ENCODE results near the gene RGS3. TPM values are rescaled to one million over a fixed set of nuclear protein-coding genes. Genes with fewer than 3 reads are reported as not detected.

Gene RGS3
- total and polyA plus RNA-seq, 2 of the 13 experiments (the other 11 are each of a cell fraction or from before 2014, with no cell fraction given) = 17.1 to 28.8 TPM

GRCh38 chr9:113609562-113610318 lies 146.2 kb downstream of the RGS3 start (continued):
- TF ChIP-seq ATF6 (CRISPR knock-in tag; conservative IDR thresholded peaks at IDR 0.05) = no peak
- TF ChIP-seq MXD1 (CRISPR knock-in tag; IDR thresholded peaks at IDR 0.05) = no peak
- TF ChIP-seq ZNF672 (CRISPR knock-in tag; IDR thresholded peaks at IDR 0.05) = no peak
- TF ChIP-seq ZBTB39 (CRISPR knock-in tag; IDR thresholded peaks at IDR 0.05) = no peak
- peak; percentile 84 for TF ChIP-seq GATAD2A (CRISPR knock-in tag; IDR thresholded peaks at IDR 0.05)
- TF ChIP-seq SNRNP70 (IDR thresholded peaks at IDR 0.05; ENCODE audit: low read depth, low read length) = no peak
- TF ChIP-seq PHB2 (IDR thresholded peaks at IDR 0.05; ENCODE audit: partially characterized antibody) = no peak
- TF ChIP-seq RNF219 (CRISPR knock-in tag; IDR thresholded peaks at IDR 0.05) = 0 out of 2 replicates have a peak, but pooled peaks have one; percentile 47
- TF ChIP-seq ARID5B (CRISPR knock-in tag; IDR thresholded peaks at IDR 0.05) = peak; percentile 91
- no peak for TF ChIP-seq SMARCC2 (IDR thresholded peaks at IDR 0.05)
- TF ChIP-seq HINFP (CRISPR knock-in tag; IDR thresholded peaks at IDR 0.05; ENCODE audit: low read depth) = no peak
- peak; percentile 77; the same call in 1 of the 2 replicates for TF ChIP-seq ZNF614 (CRISPR knock-in tag; IDR thresholded peaks at IDR 0.05; ENCODE audit: borderline replicate concordance)
- TF ChIP-seq ZNF160 (CRISPR knock-in tag; IDR thresholded peaks at IDR 0.05) = no peak
- peak; percentile 18; the same call in 1 of the 2 replicates for TF ChIP-seq MYPOP (CRISPR knock-in tag; IDR thresholded peaks at IDR 0.05)
